ENCODE results near the gene CEL.

Gene CEL

GRCh38 chr9:133104718-133105460 lies 43.1 kb downstream of the CEL start:
- H3K4me3 ChIP-seq (ENCODE audit: control insufficient read depth, low read depth, low read length) = no peak overlapping the region
- DNase-seq (ENCODE audit: low read depth) = no peak
- TF ChIP-seq, protein P1, sequence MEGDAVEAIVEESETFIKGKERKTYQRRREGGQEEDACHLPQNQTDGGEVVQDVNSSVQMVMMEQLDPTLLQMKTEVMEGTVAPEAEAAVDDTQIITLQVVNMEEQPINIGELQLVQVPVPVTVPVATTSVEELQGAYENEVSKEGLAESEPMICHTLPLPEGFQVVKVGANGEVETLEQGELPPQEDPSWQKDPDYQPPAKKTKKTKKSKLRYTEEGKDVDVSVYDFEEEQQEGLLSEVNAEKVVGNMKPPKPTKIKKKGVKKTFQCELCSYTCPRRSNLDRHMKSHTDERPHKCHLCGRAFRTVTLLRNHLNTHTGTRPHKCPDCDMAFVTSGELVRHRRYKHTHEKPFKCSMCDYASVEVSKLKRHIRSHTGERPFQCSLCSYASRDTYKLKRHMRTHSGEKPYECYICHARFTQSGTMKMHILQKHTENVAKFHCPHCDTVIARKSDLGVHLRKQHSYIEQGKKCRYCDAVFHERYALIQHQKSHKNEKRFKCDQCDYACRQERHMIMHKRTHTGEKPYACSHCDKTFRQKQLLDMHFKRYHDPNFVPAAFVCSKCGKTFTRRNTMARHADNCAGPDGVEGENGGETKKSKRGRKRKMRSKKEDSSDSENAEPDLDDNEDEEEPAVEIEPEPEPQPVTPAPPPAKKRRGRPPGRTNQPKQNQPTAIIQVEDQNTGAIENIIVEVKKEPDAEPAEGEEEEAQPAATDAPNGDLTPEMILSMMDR (conservative IDR thresholded peaks at IDR 0.05; ENCODE audit: control insufficient read depth, insufficient read depth, low read depth, low read length) = no peak

GRCh38 chr9:133105461-133105770 lies 43.6 kb downstream of the CEL start:
- TF ChIP-seq, protein P1 (conservative IDR thresholded peaks at IDR 0.05; ENCODE audit: control insufficient read depth, insufficient read depth, low read depth, low read length) = no peak
- DNase-seq (ENCODE audit: low read depth) = no peak
- no peak overlapping the region for H3K4me3 ChIP-seq (ENCODE audit: control insufficient read depth, low read depth, low read length)

GRCh38 chr9:133106511-133107244 lies 44.9 kb downstream of the CEL start:
- DNase-seq (ENCODE audit: low read depth) = no peak

GRCh38 chr9:133107245-133107722 lies 45.5 kb downstream of the CEL start:
- TF ChIP-seq, protein P1 (conservative IDR thresholded peaks at IDR 0.05; ENCODE audit: control insufficient read depth, insufficient read depth, low read depth, low read length) = no peak
- no peak overlapping the region for H3K4me3 ChIP-seq (ENCODE audit: control insufficient read depth, low read depth, low read length)

More at GRCh38 chr9:133106511-133107244, 44.9 kb downstream of the CEL start:
- no peak overlapping the region for H3K4me3 ChIP-seq (ENCODE audit: control insufficient read depth, low read depth, low read length)
- TF ChIP-seq, protein P1 (conservative IDR thresholded peaks at IDR 0.05; ENCODE audit: control insufficient read depth, insufficient read depth, low read depth, low read length) = no peak

DNA sequence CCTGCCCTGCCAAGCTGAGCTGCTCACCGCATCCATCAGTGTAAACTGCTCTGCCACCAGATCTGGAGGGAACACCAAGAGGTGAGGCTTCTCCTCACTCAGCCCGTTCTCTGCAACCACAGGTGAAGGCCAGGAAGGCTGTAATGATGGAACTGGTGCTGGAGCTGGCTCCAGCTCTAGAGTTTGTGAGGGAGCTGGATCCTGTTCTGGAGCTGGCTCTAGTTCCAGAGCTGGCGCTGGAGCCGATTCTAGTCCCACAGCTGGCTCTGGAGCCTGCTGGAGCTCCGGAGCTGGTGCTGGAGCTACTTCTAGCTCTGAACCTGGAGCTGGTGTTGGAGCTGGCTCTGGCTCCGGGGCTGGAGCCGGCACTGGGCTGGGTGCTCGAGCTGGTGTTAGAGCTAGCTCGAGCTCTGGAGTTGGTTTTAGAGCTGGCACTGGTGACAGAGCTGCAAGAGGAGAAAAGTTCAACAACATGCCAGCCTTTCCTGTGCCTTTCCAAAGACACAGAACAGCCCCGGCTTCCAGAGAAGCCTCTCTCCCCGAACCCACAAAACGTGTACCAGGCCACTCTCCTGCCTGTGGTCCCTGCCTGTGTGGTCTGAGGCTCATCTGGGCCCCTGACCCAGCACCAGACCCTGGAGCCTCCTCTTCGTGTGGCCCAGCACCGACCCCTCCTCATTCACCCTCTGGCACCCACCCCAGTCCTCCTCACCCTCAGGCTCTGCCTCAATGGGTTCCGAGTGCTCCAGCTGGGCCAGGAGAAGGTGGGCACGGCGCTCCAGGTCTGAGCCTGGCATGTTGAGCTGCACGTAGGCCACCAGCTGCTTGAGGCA lies 46.4 kb downstream of the CEL start:
- DNase-seq (ENCODE audit: low read depth) = no peak
- no peak overlapping the region for H3K4me3 ChIP-seq (ENCODE audit: control insufficient read depth, low read depth, low read length)
- TF ChIP-seq, protein P1 (conservative IDR thresholded peaks at IDR 0.05; ENCODE audit: control insufficient read depth, insufficient read depth, low read depth, low read length) = no peak

More at GRCh38 chr9:133107245-133107722, 45.5 kb downstream of the CEL start:
- DNase-seq (ENCODE audit: low read depth) = no peak

GRCh38 chr9:133108794-133109641 lies 47.2 kb downstream of the CEL start:
- DNase-seq (ENCODE audit: low read depth) = no peak
- TF ChIP-seq, protein P1 (conservative IDR thresholded peaks at IDR 0.05; ENCODE audit: control insufficient read depth, insufficient read depth, low read depth, low read length) = no peak
- H3K4me3 ChIP-seq (ENCODE audit: control insufficient read depth, low read depth, low read length) = no peak overlapping the region
